Measurements from ENCODE around the gene N4BP2L2. TPM values are rescaled to one million over a fixed set of nuclear protein-coding genes. Genes with fewer than 3 reads are reported as not detected.

Gene N4BP2L2
- total and polyA plus RNA-seq, 2 of the 13 experiments (the other 11 are each of a cell fraction or from before 2014, with no cell fraction given), result 58.9 to 81.2 TPM

- peak; percentile 54; the same call in 1 of the 2 replicates for TF ChIP-seq CREB1 (IDR thresholded peaks at IDR 0.05)
- TF ChIP-seq CREB1 (CRISPR knock-in tag; IDR thresholded peaks at IDR 0.05), result 0 out of 2 replicates have a peak, but pooled peaks have one; percentile 37
- peak; percentile 78 for TF ChIP-seq ISL2 (CRISPR knock-in tag; IDR thresholded peaks at IDR 0.05)
- no peak for TF ChIP-seq NR3C1 (CRISPR knock-in tag; IDR thresholded peaks at IDR 0.05)
- TF ChIP-seq ZBTB34 (CRISPR knock-in tag; IDR thresholded peaks at IDR 0.05), result no peak
- peak; percentile 18; the same call in 1 of the 2 replicates for TF ChIP-seq NKX3-1 (CRISPR knock-in tag; IDR thresholded peaks at IDR 0.05)
- TF ChIP-seq ZNF772 (CRISPR knock-in tag; IDR thresholded peaks at IDR 0.05), result peak; percentile 46; the same call in 1 of the 2 replicates
- TF ChIP-seq XBP1 (CRISPR knock-in tag; IDR thresholded peaks at IDR 0.05), result peak; percentile 50; the same call in 1 of the 2 replicates
- TF ChIP-seq NRL (CRISPR knock-in tag; IDR thresholded peaks at IDR 0.05; ENCODE audit: borderline replicate concordance), result no peak; the same call in 1 of the 2 replicates
- peak; percentile 23; the same call in 1 of the 2 replicates for TF ChIP-seq TFDP1 (CRISPR knock-in tag; IDR thresholded peaks at IDR 0.05; ENCODE audit: borderline replicate concordance)
- TF ChIP-seq ZFX (CRISPR knock-in tag; IDR thresholded peaks at IDR 0.05; ENCODE audit: low read depth), result peak; percentile 64
- no peak for TF ChIP-seq U2AF1 (optimal IDR thresholded peaks at IDR 0.05; ENCODE audit: low read depth, low read length)
- TF ChIP-seq ZNF292 (CRISPR knock-in tag; IDR thresholded peaks at IDR 0.05; ENCODE audit: borderline replicate concordance, low read depth), result peak; percentile 92; the same call in 1 of the 2 replicates
- peak; percentile 70 for TF ChIP-seq ARID3A (IDR thresholded peaks at IDR 0.05; ENCODE audit: low read depth, low read length)
- TF ChIP-seq ZNF180 (CRISPR knock-in tag; IDR thresholded peaks at IDR 0.05; ENCODE audit: borderline replicate concordance, low read depth), result no peak
- peak; percentile 74 for TF ChIP-seq PITX1 (CRISPR knock-in tag; IDR thresholded peaks at IDR 0.05)
- TF ChIP-seq ZNF225 (CRISPR knock-in tag; IDR thresholded peaks at IDR 0.05), result no peak
- TF ChIP-seq BCL3 (CRISPR knock-in tag; IDR thresholded peaks at IDR 0.05), result peak; percentile 62
- TF ChIP-seq ZNF670 (CRISPR knock-in tag; IDR thresholded peaks at IDR 0.05; ENCODE audit: borderline replicate concordance), result peak; percentile 78
- TF ChIP-seq FOXO1 (CRISPR knock-in tag; IDR thresholded peaks at IDR 0.05), result peak; percentile 92
- peak; percentile 77 for TF ChIP-seq THAP11 (CRISPR knock-in tag; IDR thresholded peaks at IDR 0.05)
- peak; percentile 32; the same call in 1 of the 2 replicates for TF ChIP-seq HMG20A (CRISPR knock-in tag; IDR thresholded peaks at IDR 0.05; ENCODE audit: borderline replicate concordance)
- 0 out of 4 replicates have a peak, but pooled peaks of 1 of the 2 experiments have one; percentile 16 for TF ChIP-seq EP300 (IDR thresholded peaks at IDR 0.05; ENCODE audit: low read depth in 2 of 2, low read length in 2 of 2)
- no peak; the same call in 1 of the 2 replicates for TF ChIP-seq EP300 (CRISPR knock-in tag; IDR thresholded peaks at IDR 0.05; ENCODE audit: borderline replicate concordance)
These were observed 110.6 kb downstream of the N4BP2L2 start, which contains the start of gene N4BP2L1 (continued) for GRCh38 chr13:32427852-32428580.
